Measurements from ENCODE around the gene CD93.

GRCh38 chr20:23062632-23063031 is 23.5 kb downstream of the CD93 start:
- TF ChIP-seq, protein P1, sequence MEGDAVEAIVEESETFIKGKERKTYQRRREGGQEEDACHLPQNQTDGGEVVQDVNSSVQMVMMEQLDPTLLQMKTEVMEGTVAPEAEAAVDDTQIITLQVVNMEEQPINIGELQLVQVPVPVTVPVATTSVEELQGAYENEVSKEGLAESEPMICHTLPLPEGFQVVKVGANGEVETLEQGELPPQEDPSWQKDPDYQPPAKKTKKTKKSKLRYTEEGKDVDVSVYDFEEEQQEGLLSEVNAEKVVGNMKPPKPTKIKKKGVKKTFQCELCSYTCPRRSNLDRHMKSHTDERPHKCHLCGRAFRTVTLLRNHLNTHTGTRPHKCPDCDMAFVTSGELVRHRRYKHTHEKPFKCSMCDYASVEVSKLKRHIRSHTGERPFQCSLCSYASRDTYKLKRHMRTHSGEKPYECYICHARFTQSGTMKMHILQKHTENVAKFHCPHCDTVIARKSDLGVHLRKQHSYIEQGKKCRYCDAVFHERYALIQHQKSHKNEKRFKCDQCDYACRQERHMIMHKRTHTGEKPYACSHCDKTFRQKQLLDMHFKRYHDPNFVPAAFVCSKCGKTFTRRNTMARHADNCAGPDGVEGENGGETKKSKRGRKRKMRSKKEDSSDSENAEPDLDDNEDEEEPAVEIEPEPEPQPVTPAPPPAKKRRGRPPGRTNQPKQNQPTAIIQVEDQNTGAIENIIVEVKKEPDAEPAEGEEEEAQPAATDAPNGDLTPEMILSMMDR (conservative IDR thresholded peaks at IDR 0.05; ENCODE audit: low read depth, low read length): no peak
- no peak for TF ChIP-seq EZH2 (IDR thresholded peaks at IDR 0.05; ENCODE audit: low read length, unreplicated experiment)
- TF ChIP-seq EZH2phosphoT487 (IDR thresholded peaks at IDR 0.05; ENCODE audit: borderline replicate concordance, low read length): no peak
